ENCODE measurements around the gene MRPS10.

Gene MRPS10

GRCh38 chr6:42217519-42218367, at the start of gene MRPS10:
TSS of gene MRPS10 (minus strand) at chr6:42217861. CDS start at chr6:42217849, 12 bp downstream.
- DNase-seq (ENCODE audit: low read depth) = peak; percentile 81

GRCh38 chr6:42266538-42266937, 48.9 kb upstream of the MRPS10 start:
- DNase-seq (ENCODE audit: low read depth) = no peak

- DNase-seq (ENCODE audit: low read depth) = no peak
Measured at GRCh38 chr6:42264852-42265390, 47.3 kb upstream of the MRPS10 start.

GRCh38 chr6:42264162-42264851, 46.6 kb upstream of the MRPS10 start:
- no peak for DNase-seq (ENCODE audit: low read depth)

- DNase-seq (ENCODE audit: low read depth) = no peak
Measured at GRCh38 chr6:42263165-42263728, 45.6 kb upstream of the MRPS10 start.

GRCh38 chr6:42260972-42261371, 43.3 kb upstream of the MRPS10 start:
- no peak for DNase-seq (ENCODE audit: low read depth)

GRCh38 chr6:42260396-42260888, 42.8 kb upstream of the MRPS10 start:
- no peak for DNase-seq (ENCODE audit: low read depth)

GRCh38 chr6:42259841-42260395, 42.3 kb upstream of the MRPS10 start:
- no peak for DNase-seq (ENCODE audit: low read depth)

- DNase-seq (ENCODE audit: low read depth) = no peak
Measured at GRCh38 chr6:42259286-42259685, 41.6 kb upstream of the MRPS10 start.

GRCh38 chr6:42257614-42258013, 40.0 kb upstream of the MRPS10 start:
- no peak for DNase-seq (ENCODE audit: low read depth)

GRCh38 chr6:42257063-42257462, 39.4 kb upstream of the MRPS10 start:
- DNase-seq (ENCODE audit: low read depth) = no peak

GRCh38 chr6:42255050-42255449, 37.4 kb upstream of the MRPS10 start:
- no peak for DNase-seq (ENCODE audit: low read depth)

- no peak for DNase-seq (ENCODE audit: low read depth)
Measured at GRCh38 chr6:42254505-42254904, 36.8 kb upstream of the MRPS10 start.

- DNase-seq (ENCODE audit: low read depth) = no peak
Measured at GRCh38 chr6:42251911-42252637, 34.4 kb upstream of the MRPS10 start.

- DNase-seq (ENCODE audit: low read depth) = no peak
Measured at GRCh38 chr6:42251500-42251899, 33.8 kb upstream of the MRPS10 start.

GRCh38 chr6:42250274-42250931, 32.7 kb upstream of the MRPS10 start:
- no peak for DNase-seq (ENCODE audit: low read depth)

- DNase-seq (ENCODE audit: low read depth) = no peak
Measured at GRCh38 chr6:42249279-42249678, 31.6 kb upstream of the MRPS10 start.

- no peak for DNase-seq (ENCODE audit: low read depth)
Measured at GRCh38 chr6:42243046-42243445, 25.4 kb upstream of the MRPS10 start.

- no peak for DNase-seq (ENCODE audit: low read depth)
Measured at GRCh38 chr6:42241915-42242314, 24.3 kb upstream of the MRPS10 start.

GRCh38 chr6:42239736-42240375, 22.2 kb upstream of the MRPS10 start:
- DNase-seq (ENCODE audit: low read depth) = no peak

GRCh38 chr6:42239333-42239732, 21.7 kb upstream of the MRPS10 start:
- no peak for DNase-seq (ENCODE audit: low read depth)

Data from stimulated activated CD8-positive, alpha-beta memory T cell treated with anti-CD3 and anti-CD28 coated beads, Interleukin-7, amount 100 ng/mL, for 24 hours (primary cell).